Measurements from ENCODE around the gene NKD2.

DNA sequence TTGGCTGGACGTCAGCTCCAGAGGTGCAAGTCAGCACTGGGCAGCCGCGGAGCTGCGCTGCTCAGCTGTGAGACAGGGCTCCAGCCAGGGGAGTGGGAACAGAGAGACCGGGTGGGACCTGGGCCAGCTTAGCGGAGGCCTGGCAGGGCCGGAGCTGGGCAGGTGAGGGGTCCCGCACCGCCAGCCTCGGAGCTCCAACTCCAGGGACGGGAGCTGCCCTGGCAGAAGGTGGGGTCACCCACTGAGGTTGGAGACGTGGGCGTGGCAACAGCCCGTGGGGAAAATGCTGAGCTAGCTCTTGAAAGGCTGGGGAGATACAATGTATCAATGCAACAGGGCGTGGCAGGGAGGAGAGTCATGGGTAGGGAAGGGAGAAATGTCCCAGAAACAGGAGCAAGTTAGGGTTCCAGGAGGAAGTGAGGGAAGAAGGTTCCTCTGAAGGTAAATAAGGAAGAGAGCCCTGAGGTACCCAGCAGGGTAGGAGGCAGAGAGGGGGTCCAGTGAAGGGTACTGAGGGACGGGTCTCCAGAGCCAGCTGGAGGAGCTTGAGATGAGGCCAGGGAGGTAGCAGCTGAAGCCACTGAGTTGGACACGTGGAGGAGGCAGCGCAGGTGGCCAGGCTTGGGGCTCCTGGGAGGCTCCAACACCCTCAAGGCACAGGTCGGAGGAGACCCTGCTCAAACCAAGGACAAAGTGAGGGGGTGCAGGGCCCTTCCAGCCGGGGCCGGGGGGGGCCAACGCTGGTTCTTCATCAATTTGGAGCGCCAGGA is 736 bp upstream of the NKD2 start:
- TF ChIP-seq KDM1A (IDR thresholded peaks at IDR 0.05) (no peak), PHF8 (IDR thresholded peaks at IDR 0.05; ENCODE audit: borderline replicate concordance, low read length) (no peak), EZH2 (IDR thresholded peaks at IDR 0.05; ENCODE audit: borderline replicate concordance, low read depth, low read length) (no peak), ETV6 (IDR thresholded peaks at IDR 0.05; ENCODE audit: borderline replicate concordance in 1 of 2, low read depth in 2 of 2, low read length in 1 of 2) (no peak), ETV6 (CRISPR knock-in tag; IDR thresholded peaks at IDR 0.05; ENCODE audit: borderline replicate concordance) (no peak), ZNF830 (CRISPR knock-in tag; IDR thresholded peaks at IDR 0.05) (no peak), EP300 (IDR thresholded peaks at IDR 0.05; ENCODE audit: low read length) (no peak), ZFP36 (IDR thresholded peaks at IDR 0.05; ENCODE audit: low read depth, low read length, partially characterized antibody) (no peak), RBM25 (IDR thresholded peaks at IDR 0.05; ENCODE audit: low read depth, low read length, severe bottlenecking) (no peak)
- TF ChIP-seq, protein P1, sequence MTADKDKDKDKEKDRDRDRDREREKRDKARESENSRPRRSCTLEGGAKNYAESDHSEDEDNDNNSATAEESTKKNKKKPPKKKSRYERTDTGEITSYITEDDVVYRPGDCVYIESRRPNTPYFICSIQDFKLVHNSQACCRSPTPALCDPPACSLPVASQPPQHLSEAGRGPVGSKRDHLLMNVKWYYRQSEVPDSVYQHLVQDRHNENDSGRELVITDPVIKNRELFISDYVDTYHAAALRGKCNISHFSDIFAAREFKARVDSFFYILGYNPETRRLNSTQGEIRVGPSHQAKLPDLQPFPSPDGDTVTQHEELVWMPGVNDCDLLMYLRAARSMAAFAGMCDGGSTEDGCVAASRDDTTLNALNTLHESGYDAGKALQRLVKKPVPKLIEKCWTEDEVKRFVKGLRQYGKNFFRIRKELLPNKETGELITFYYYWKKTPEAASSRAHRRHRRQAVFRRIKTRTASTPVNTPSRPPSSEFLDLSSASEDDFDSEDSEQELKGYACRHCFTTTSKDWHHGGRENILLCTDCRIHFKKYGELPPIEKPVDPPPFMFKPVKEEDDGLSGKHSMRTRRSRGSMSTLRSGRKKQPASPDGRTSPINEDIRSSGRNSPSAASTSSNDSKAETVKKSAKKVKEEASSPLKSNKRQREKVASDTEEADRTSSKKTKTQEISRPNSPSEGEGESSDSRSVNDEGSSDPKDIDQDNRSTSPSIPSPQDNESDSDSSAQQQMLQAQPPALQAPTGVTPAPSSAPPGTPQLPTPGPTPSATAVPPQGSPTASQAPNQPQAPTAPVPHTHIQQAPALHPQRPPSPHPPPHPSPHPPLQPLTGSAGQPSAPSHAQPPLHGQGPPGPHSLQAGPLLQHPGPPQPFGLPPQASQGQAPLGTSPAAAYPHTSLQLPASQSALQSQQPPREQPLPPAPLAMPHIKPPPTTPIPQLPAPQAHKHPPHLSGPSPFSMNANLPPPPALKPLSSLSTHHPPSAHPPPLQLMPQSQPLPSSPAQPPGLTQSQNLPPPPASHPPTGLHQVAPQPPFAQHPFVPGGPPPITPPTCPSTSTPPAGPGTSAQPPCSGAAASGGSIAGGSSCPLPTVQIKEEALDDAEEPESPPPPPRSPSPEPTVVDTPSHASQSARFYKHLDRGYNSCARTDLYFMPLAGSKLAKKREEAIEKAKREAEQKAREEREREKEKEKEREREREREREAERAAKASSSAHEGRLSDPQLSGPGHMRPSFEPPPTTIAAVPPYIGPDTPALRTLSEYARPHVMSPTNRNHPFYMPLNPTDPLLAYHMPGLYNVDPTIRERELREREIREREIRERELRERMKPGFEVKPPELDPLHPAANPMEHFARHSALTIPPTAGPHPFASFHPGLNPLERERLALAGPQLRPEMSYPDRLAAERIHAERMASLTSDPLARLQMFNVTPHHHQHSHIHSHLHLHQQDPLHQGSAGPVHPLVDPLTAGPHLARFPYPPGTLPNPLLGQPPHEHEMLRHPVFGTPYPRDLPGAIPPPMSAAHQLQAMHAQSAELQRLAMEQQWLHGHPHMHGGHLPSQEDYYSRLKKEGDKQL (CRISPR knock-in tag; IDR thresholded peaks at IDR 0.05; ENCODE audit: borderline replicate concordance): no peak
- TF ChIP-seq, protein P2, sequence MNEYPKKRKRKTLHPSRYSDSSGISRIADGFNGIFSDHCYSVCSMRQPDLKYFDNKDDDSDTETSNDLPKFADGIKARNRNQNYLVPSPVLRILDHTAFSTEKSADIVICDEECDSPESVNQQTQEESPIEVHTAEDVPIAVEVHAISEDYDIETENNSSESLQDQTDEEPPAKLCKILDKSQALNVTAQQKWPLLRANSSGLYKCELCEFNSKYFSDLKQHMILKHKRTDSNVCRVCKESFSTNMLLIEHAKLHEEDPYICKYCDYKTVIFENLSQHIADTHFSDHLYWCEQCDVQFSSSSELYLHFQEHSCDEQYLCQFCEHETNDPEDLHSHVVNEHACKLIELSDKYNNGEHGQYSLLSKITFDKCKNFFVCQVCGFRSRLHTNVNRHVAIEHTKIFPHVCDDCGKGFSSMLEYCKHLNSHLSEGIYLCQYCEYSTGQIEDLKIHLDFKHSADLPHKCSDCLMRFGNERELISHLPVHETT (CRISPR knock-in tag; conservative IDR thresholded peaks at IDR 0.05 in 1 of 2, IDR thresholded peaks at IDR 0.05 in 1 of 2): no peak
- TF ChIP-seq, protein P3, sequence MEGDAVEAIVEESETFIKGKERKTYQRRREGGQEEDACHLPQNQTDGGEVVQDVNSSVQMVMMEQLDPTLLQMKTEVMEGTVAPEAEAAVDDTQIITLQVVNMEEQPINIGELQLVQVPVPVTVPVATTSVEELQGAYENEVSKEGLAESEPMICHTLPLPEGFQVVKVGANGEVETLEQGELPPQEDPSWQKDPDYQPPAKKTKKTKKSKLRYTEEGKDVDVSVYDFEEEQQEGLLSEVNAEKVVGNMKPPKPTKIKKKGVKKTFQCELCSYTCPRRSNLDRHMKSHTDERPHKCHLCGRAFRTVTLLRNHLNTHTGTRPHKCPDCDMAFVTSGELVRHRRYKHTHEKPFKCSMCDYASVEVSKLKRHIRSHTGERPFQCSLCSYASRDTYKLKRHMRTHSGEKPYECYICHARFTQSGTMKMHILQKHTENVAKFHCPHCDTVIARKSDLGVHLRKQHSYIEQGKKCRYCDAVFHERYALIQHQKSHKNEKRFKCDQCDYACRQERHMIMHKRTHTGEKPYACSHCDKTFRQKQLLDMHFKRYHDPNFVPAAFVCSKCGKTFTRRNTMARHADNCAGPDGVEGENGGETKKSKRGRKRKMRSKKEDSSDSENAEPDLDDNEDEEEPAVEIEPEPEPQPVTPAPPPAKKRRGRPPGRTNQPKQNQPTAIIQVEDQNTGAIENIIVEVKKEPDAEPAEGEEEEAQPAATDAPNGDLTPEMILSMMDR (IDR thresholded peaks at IDR 0.05 in 2 of 3, conservative IDR thresholded peaks at IDR 0.05 in 1 of 3; ENCODE audit: insufficient read depth in 2 of 3, low read depth in 1 of 3, low read length in 3 of 3): no peak
- TF ChIP-seq, protein P4, sequence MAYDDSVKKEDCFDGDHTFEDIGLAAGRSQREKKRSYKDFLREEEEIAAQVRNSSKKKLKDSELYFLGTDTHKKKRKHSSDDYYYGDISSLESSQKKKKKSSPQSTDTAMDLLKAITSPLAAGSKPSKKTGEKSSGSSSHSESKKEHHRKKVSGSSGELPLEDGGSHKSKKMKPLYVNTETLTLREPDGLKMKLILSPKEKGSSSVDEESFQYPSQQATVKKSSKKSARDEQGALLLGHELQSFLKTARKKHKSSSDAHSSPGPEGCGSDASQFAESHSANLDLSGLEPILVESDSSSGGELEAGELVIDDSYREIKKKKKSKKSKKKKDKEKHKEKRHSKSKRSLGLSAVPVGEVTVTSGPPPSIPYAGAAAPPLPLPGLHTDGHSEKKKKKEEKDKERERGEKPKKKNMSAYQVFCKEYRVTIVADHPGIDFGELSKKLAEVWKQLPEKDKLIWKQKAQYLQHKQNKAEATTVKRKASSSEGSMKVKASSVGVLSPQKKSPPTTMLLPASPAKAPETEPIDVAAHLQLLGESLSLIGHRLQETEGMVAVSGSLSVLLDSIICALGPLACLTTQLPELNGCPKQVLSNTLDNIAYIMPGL (CRISPR knock-in tag; IDR thresholded peaks at IDR 0.05): no peak

Measured in K562 (cell line).